GM12878 (cell line): Measurements from ENCODE around the gene SHF. TPM values are rescaled to one million over a fixed set of nuclear protein-coding genes. Genes with fewer than 3 reads are reported as not detected.

Source experiments
- ATAC-seq: fragments of 200-7000 bp; cut with Tn5 transposase; 3 replicates; pipeline ENCODE4 v1.9.1; 2020; ENCODE audit warnings: mild to moderate bottlenecking, moderate library complexity
- BruUV-seq: library from RNA; stranded (reverse); fragments of 400-500 nt; replicated peaks from 2 replicates; lab custom pipeline; 2021; lab: Mats Ljungman, UMichigan
- CTCF ChIA-PET: fragments of 300-600 bp; sonication (Branson Sonifier 250); formaldehyde crosslinking; extraction: SDS; loops from one replicate; lab custom pipeline; 2021; ENCODE audit warnings: inconsistent platforms; lab: Yijun Ruan, JAX
- POLR2A ChIA-PET: fragments of 350-600 bp; formaldehyde crosslinking; extraction: SDS; loops from one replicate; lab custom pipeline; 2021; ENCODE audit warnings: inconsistent platforms; lab: Charles Lee
- RAD21 ChIA-PET: fragments of 300-600 bp; sonication (Branson Sonifier 250); formaldehyde crosslinking; loops from one replicate; lab custom pipeline; 2023; ENCODE audit warnings: antibody characterized with exemption; ENCODE audit not compliant: unreplicated experiment; lab: Charles Lee
- SMC1A ChIA-PET: fragments of 300-600 bp; sonication (Branson Sonifier 250); formaldehyde crosslinking; loops from one replicate; lab custom pipeline; 2023; ENCODE audit not compliant: unreplicated experiment, uncharacterized antibody; lab: Charles Lee
- DNase-seq: peaks from one replicate; pipeline ENCODE4 v3.0.0-alpha.2; 2011; ENCODE audit warnings: low read depth, low spot score
- FAIRE-seq: peaks from 3 replicates; lab custom pipeline; 2011; peaks lifted over from hg19 to GRCh38; lab: Jason Lieb, UNC
- H2AFZ ChIP-seq: 2 replicates; pipeline ENCODE4 v1.6.0; 2011; ENCODE audit warnings: low read depth, low read length, control low read depth; ENCODE audit not compliant: control insufficient read depth
- H3K27ac ChIP-seq: 2 replicates; pipeline ENCODE4 v1.5.1; 2011; ENCODE audit warnings: control low read depth; ENCODE audit not compliant: control insufficient read depth, insufficient read depth
- H3K27me3 ChIP-seq, 2 experiments: replicated peaks in 1 of 2; 2 replicates each; pipeline versions ENCODE4 v1.6.0 to v1.6.1; 2011; ENCODE audit warnings: low read length in 1 of 2; ENCODE audit not compliant: control insufficient read depth in 2 of 2, insufficient read depth in 2 of 2
- H3K36me3 ChIP-seq, 2 experiments: 2 replicates each; pipeline ENCODE4 v1.5.1; 2011; ENCODE audit warnings: low read length in 1 of 2; ENCODE audit not compliant: control insufficient read depth in 2 of 2, insufficient read depth in 2 of 2
- H3K4me1 ChIP-seq: 2 replicates; pipeline ENCODE4 v1.6.1; 2011; ENCODE audit warnings: mild to moderate bottlenecking, low read length, moderate library complexity, mixed read lengths; ENCODE audit not compliant: control insufficient read depth, insufficient read depth
- H3K4me2 ChIP-seq: 2 replicates; pipeline ENCODE4 v1.6.0; 2011; ENCODE audit warnings: control low read depth; ENCODE audit not compliant: control insufficient read depth, insufficient read depth
- H3K4me3 ChIP-seq: fragments of 200-600 bp; sonication (generic); 2 replicates; pipeline ENCODE4 v1.5.1; 2016
- H3K79me2 ChIP-seq: 2 replicates; pipeline ENCODE4 v1.6.0; 2011; ENCODE audit warnings: low read length; ENCODE audit not compliant: control insufficient read depth, insufficient read depth
- H3K9ac ChIP-seq: 2 replicates; pipeline ENCODE4 v1.8.0; 2011; ENCODE audit warnings: low read length, control low read depth, mixed read lengths; ENCODE audit not compliant: control insufficient read depth, insufficient read depth
- H3K9me3 ChIP-seq: replicated peaks from 3 replicates; pipeline ENCODE4 v1.5.1; 2011; ENCODE audit warnings: mild to moderate bottlenecking, low read length; ENCODE audit not compliant: control insufficient read depth, insufficient read depth
- H4K20me1 ChIP-seq: 2 replicates; pipeline ENCODE4 v1.6.0; 2011; ENCODE audit not compliant: control insufficient read depth, insufficient read depth
- BMI1 ChIP-seq: fragments of 450-650 bp; IDR thresholded peaks from 2 replicates; pipeline ENCODE4 v1.6.1; 2016; ENCODE audit warnings: mild to moderate bottlenecking, moderate library complexity, borderline replicate concordance
- IKZF1 ChIP-seq: fragments of 450-650 bp; conservative IDR thresholded peaks from 2 replicates; pipeline ENCODE4 v1.6.1; 2017; ENCODE audit warnings: antibody characterized with exemption, mild to moderate bottlenecking
- IRF3 ChIP-seq: fragments of 450-650 bp; IDR thresholded peaks from 2 replicates; pipeline ENCODE4 v1.6.1; 2014; ENCODE audit warnings: mild to moderate bottlenecking
- KAT2A ChIP-seq: conservative IDR thresholded peaks from 2 replicates; pipeline ENCODE4 v1.6.1; 2011; ENCODE audit warnings: low read depth, low read length; ENCODE audit not compliant: control insufficient read depth
- MAX ChIP-seq: IDR thresholded peaks from 2 replicates; pipeline ENCODE4 v1.6.1; 2012; ENCODE audit warnings: low read depth, low read length, improper control_type of control experiment
- NKRF ChIP-seq: fragments of 450-650 bp; conservative IDR thresholded peaks from 2 replicates; pipeline ENCODE4 v1.6.1; 2017; ENCODE audit warnings: mild to moderate bottlenecking, moderate library complexity
- NRF1 ChIP-seq: conservative IDR thresholded peaks from 2 replicates; pipeline ENCODE4 v1.6.1; 2011; ENCODE audit warnings: mild to moderate bottlenecking, low read depth, low read length, improper control_type of control experiment
- SMC3 ChIP-seq: IDR thresholded peaks from 2 replicates; pipeline ENCODE4 v1.6.1; 2011; ENCODE audit warnings: low read length, improper control_type of control experiment, borderline replicate concordance
- TBL1XR1 ChIP-seq: IDR thresholded peaks from 2 replicates; pipeline ENCODE4 v1.6.1; 2012; ENCODE audit warnings: low read depth, low read length, improper control_type of control experiment
- TCF7 ChIP-seq: IDR thresholded peaks from 2 replicates; pipeline ENCODE4 v1.6.1; 2014; ENCODE audit warnings: antibody characterized with exemption, borderline replicate concordance
- USF1 ChIP-seq: IDR thresholded peaks from 2 replicates; pipeline ENCODE4 v1.6.1; 2011; ENCODE audit warnings: borderline replicate concordance, low read depth, mild to moderate bottlenecking, moderate library complexity, mixed read lengths, low read length; ENCODE audit not compliant: insufficient read depth; ENCODE audit errors: extremely low read length
- ZNF207 ChIP-seq: fragments of 450-650 bp; IDR thresholded peaks from 2 replicates; pipeline ENCODE4 v1.6.1; 2014; ENCODE audit warnings: antibody characterized with exemption, mild to moderate bottlenecking, borderline replicate concordance
- ZNF384 ChIP-seq: IDR thresholded peaks from 2 replicates; pipeline ENCODE4 v1.6.1; 2012; ENCODE audit warnings: low read depth, mild to moderate bottlenecking, low read length, improper control_type of control experiment, borderline replicate concordance
- ZNF687 ChIP-seq: fragments of 450-650 bp; IDR thresholded peaks from 2 replicates; pipeline ENCODE4 v1.6.1; 2017; ENCODE audit warnings: mild to moderate bottlenecking, moderate library complexity
- WGBS: methylation state at CpG from one replicate; pipeline ENCODE4 v1.1.6; 2016; ENCODE audit warnings: low lambda C conversion rate; ENCODE audit not compliant: insufficient replicate concordance, insufficient coverage; ENCODE audit errors: missing lambda C conversion rate; 5-methylcytosine and 5-hydroxymethylcytosine counted together
- in situ Hi-C: fragments of 300-500 bp; cut with MboI; formaldehyde crosslinking; loops from 9 replicates; pipeline ENCODE4 v1.14.3; 2018; ENCODE audit warnings: mixed read lengths
- intact Hi-C: fragments of 100-400 bp; cut with micrococcal nuclease; formaldehyde crosslinking; loops from one replicate; pipeline ENCODE4 v1.14.2; 2022; ENCODE audit not compliant: unreplicated experiment
- polyA plus RNA-seq, 11 experiments: library from polyadenylated mRNA; depleted of rRNA in 4 of 11; unstranded in 6 of 11; stranded (reverse) in 5 of 11; fragments of >200 nt; fragmentation: Nextera tagmentation in 4 of 11; fragmentation: Illumina TruSeq in 1 of 11; extraction: Ambion mirVana in 4 of 11; extraction: Trizol in 1 of 11; gene quantifications; 1 replicate in 1 of 11; 2 replicates in 10 of 11; pipeline versions ENCODE4 v1.2.1 to v1.2.3, GENCODE V29; 2011 to 2016; ENCODE audit warnings: inconsistent platforms in 2 of 11, missing spikeins in 2 of 11, low read depth in 1 of 11
- total RNA-seq, 4 experiments: library from RNA; depleted of rRNA in 3 of 4; stranded (reverse); fragments of >200 nt in 3 of 4; fragmentation: Illumina TruSeq in 1 of 4; extraction: Trizol in 1 of 4; gene quantifications; 2 replicates each; pipeline versions ENCODE4 v1.2.1 to v1.2.3, GENCODE V29; 2013 to 2021

The SHF gene
- total and polyA plus RNA-seq, 10 of the 15 experiments (the other 5 are each of a cell fraction or from before 2014, with no cell fraction given): 0.04 to 5.7 (median 1.0) TPM; not detected in 1

GRCh38 chr15:45221967-45222366 is 34.2 kb upstream of the SHF start:
- H2AFZ ChIP-seq: no peak overlapping the region
- CTCF ChIA-PET: interaction anchor here (1.1 to 1.4 kb wide), 2 partner anchors 12 to 104 kb away, joined by 3 read pairs; no protein-coding TSS in a partner anchor
- SMC1A ChIA-PET: no interaction called here

More at GRCh38 chr15:45221967-45222366, 34.2 kb upstream of the SHF start:
- TF ChIP-seq ZNF384: no peak
- no peak for TF ChIP-seq NKRF
- TF ChIP-seq USF1: no peak
- no peak for TF ChIP-seq IRF3
- no peak for TF ChIP-seq TBL1XR1
- no peak for TF ChIP-seq ZNF687
- TF ChIP-seq IKZF1: no peak
- no peak for TF ChIP-seq MAX
- no peak for TF ChIP-seq ZNF207
- no peak for TF ChIP-seq NRF1
- no peak for TF ChIP-seq TCF7
- no peak for TF ChIP-seq SMC3
- TF ChIP-seq BMI1: no peak
- TF ChIP-seq KAT2A: no peak
- Histone ChIP-seq H3K79me2 (no peaks in the 10 kb centered on the region), H3K4me1 (no peaks in the 10 kb centered on the region), H3K36me3 (no peaks in the 10 kb centered on the region), H3K27me3 (peaks cover 0 to 4% of the 10 kb centered on the region in 2 experiments; a peak in 1 of 4 replicates), H3K27ac (no peak overlapping the region), H3K4me3 (no peak overlapping the region), H3K9me3 (no peaks in the 10 kb centered on the region), H4K20me1 (no peaks in the 10 kb centered on the region), H3K4me2 (no peak overlapping the region), H3K9ac (no peak overlapping the region)
- no TSS peak for BruUV-seq
- intact Hi-C loops: no loop called here
- FAIRE-seq: no peak
- WGBS: 59% methylated on average over 4 of the region's 4 CpGs
- RAD21 ChIA-PET: no interaction called here
- in situ Hi-C loops: no loop called here
- POLR2A ChIA-PET: interaction anchor here (0.6 kb wide), 1 partner anchor 28 kb away, joined by 3 read pairs; no protein-coding TSS in a partner anchor
- DNase-seq: no peak
- no peak for ATAC-seq
